Measurements from ENCODE around the gene POLE.

Gene POLE

DNA sequence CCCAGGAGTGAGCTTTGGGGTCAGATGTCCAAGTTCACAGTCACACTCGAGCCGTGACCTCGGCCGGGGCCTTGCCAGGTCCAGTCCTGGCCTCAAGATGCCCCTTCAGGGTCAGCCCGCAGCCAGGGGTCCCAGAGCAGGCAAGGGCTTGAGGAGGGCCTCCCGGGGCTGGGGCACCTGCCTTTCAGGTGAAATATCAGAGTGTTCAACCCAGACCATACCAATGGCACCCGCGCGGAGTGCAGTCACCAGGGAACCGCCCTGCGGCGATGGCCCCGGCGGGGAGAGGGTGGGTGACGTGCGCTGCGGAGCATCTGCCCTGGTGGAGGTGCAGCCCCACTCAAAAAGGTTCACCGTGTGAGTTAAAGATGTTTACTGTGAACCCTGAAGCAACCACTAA lies 93.6 kb downstream of the POLE start:
- no peak for DNase-seq

DNA sequence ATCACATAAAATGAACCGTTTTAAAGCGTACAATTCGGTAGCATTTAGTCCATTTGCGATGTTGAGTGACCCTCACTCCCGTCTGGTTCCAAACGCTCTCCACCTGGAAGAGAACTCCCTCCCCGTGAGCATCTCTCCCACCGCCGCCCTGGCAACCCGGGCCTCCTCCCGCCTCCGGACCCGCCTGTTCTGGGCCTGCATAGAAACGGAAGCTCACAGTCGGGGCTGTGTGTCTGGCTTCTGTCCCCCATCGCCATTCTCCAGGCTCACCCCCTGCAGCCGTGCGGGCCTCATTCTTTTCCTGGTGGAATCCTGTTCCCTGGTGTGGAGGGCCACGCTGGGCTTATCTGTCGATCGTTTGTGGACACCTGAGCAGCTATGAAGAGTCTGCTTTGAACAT lies 94.1 kb downstream of the POLE start:
- DNase-seq, result no peak

DNA sequence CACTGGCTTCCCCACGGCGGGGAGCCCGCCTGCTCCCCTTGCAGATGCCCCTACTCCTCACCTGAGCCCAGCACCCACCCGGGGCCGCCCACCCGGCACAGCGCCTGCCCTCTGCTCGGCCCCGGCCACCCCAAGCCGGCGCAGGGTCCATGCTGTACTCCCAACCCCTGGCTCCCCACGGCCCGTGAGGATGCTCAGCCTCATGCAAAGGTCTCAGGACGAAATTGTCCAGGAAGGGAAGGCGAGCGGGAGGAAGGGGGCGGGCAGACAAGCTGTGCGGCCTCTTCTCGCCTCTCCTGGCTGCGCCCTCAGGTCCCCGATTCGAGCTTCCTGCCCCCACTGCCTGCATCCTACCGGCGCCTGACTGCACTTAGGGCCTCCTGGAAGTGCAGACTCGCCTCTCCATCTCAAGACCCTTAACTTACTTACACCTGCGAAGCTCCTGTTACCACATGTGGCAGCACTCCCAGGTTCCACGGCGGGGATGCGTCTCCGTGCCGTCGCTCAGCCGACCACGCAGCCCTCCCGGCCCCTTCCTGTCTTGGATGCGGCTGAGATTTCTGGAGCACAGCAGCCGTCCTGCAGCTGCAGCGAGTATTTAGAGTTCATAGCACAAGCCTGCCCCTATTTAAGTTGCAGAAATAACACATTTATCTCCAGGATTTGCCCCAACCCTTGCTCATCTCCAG lies 94.7 kb downstream of the POLE start:
- DNase-seq, result no peak

DNA sequence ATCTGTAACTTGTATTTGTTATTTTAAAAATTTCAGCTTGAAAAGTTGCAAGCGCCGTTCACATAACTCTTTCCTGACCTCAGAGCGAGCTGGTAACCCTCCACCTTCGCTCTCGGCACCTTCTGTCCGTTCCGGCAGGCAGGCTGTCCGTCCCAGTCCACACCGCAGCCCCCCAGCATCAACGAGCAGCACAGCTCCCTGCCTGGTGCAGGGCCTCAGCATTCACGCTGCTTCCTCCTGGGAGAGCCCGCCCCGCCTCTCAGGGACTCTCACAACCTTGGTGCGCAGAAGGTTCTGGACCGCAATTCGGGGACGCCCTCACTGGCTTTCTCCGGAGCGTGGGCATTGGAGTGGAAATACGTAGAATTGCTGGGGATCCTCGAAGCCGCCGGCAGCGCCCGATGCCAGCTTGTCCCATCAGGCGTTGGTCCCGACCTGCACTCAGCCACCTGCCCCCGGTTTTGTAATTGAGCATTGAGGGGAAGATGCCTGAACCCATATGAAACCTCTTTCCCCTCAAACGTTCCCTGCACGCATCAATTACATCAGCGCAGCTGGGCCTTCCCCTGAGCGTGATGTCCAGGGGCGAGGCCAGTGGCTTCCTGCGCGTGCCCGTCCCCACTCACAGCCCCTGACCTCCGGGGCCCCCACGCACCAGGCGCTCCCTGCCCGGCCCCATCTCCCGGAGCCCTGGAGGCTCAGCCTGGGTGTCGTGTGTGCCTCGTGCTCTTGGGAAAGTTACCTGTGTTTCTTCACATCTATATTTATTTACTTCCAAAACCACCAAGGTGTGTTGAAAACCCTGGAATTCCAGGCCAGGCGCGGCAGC lies 95.8 kb downstream of the POLE start:
- no peak for DNase-seq

DNA sequence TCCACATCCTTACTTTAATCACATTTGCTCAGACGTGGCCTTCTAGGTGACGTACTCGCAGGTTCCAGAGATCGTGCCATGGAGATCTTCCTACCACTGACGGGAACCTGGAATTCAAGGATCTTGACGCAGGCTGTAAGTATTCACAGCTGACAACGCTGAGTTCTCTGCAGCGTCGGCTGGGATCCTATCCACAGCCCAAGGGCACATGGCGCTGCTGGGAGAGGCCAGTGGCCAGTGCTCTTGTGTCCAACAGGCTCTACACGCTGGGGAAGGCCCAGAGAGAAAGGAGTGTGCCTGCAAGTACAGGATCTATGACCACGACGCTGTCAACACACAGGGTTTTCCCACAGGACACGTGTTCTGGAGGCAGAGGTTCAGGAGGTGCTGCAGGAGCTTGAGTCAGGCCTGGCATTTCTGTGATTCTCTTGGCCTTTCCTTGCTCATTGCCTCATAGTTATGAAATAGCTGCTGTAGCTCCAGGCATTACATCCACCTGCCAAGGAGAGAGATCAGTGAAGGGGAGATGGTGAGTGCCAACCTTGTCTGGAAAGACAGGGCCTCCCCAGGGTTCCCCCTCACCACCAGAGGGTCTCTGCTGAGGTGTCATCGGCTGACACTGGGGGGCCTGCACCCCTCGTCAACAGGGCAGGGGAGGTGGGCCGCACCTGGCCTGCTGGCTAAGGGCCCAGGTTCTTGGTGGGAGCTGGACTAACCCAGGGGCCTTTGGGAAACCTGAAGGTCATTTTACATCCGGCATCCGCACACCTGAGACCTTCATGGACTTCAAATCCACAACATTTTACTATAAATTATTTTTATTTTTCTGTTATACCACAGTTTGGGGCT lies 98.1 kb downstream of the POLE start:
- no peak for DNase-seq

DNA sequence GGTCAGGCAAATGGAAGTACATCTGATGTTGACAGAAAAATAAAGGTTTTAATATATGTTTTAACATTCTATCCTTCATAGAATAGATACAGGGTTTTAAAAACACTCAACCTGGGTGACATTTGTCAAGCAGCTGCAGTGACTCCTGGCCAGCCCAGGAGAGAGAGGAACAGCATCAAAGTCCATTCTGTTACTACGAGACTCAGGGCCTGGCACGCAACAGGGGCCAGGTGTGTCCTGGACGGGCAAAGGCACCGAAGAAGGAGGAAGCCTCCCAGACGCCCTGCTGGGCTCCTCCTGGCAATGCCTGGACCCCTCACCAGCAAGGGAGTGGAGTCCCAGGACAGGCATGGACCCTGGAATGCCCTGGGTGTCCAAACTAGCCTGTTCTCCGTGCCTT lies 98.8 kb downstream of the POLE start:
- no peak for DNase-seq

DNA sequence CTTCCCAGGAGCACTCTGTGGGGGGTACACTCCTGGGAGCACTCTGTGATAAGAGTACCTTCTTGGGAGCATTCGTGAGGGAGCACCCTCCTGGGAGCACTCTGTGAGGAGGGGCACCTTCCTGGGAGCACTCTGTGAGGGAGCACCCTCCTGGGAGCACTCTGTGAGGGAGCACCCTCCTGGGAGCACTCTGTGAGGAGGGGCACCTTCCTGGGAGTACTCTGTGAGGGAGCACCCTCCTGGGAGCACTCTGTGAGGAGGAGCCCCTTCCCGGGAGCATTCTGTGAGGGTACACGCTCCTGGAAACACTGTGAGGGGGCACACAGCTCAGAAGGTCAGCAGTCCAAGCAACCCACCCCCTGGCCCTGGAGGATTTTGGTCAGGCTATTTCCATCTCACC lies 99.4 kb downstream of the POLE start:
- DNase-seq, result no peak

DNA sequence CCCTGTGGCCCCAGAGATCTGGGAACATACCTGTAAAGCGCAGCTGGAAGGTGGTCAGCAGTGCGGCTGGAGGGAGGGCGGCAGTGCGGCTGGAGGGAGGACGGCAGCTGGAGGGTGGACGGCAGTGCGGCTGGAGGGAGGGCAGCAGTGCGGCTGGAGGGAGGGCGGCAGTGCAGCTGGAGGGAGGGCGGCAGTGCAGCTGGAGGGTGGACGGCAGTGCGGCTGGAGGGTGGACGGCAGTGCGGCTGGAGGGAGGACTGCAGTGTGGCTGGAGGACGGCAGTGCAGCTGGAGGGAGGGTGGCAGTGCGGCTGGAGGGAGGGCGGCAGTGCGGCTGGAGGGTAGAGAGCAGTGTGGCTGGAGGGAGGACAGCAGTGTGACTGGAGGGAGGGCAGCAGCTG lies 100.2 kb downstream of the POLE start:
- no peak for DNase-seq

DNA sequence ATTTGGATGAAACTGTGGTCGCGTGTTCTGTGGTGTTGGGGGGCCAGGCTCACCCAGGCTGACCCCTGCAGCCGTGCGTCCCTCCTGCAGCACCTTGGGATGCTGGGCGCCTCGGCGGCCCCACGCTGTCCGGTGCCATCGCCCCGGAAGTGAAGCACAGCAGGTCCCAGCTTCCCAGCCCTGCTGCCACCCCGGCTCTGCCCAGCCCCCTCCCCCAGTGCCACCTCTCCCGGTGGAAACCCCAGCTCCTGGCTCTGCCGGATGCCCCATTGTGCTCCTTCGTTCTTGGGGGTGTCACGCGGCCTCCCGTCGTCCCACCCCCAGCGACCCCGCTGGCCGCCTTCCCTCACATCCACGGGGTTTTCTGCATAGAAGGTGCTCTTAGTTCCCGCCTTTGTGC lies 102.0 kb downstream of the POLE start:
- DNase-seq, result no peak

DNA sequence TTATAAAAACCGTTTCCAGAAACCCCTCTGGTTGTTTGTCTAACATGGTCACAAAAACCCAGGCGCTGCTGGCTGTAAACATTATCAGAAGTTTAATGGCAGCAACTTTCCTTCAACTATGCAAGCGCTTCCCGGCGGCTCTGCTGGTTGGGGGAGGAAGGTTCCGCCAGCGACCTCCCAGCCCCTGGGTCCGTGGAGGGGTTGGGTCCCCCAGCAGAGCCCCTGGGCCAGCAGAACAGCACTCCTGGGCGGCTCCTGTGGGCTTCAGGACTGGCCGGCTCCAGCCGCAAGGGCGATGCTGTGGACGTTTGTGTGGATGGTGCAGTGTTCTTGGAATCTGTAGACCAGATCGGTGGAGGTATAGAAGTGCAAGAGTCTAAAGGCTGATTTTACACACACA lies 102.7 kb downstream of the POLE start:
- DNase-seq, result no peak

DNA sequence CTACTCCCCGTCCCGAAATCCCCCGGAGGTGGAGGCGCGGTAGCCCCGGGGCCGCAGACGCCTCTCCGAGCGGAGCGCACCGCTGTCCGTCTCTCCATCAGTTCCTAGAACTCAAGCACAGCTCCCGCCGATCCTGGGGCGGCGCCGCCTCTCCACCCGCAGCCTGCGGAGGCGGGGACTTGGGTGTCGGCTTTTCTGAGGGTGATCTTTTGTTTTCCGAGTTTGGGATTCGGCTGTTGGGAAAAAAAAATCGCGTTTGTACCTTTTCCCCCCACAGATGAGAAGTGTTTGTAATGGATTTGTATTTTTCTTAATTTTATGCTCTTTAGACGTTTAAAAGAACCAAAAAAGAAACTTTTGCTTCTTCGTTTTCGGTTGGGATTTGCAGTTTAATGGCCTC lies 103.4 kb downstream of the POLE start:
- no peak for DNase-seq

DNA sequence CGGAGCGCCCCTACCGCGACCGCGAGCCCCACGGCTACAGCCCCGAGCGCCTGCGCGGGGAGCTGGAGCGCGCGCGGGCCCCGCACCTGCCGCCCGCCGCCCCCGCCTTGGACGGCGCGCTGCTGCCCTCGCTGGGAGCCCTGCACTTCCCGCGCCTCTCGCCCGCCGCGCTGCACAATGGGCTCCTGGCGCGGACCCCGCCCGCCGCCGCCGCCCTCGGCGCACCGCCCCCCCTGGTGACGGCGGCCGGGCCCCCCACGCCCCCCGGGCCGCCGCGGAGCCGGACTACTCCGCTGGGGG lies 103.8 kb downstream of the POLE start:
- DNase-seq, result no peak

DNA sequence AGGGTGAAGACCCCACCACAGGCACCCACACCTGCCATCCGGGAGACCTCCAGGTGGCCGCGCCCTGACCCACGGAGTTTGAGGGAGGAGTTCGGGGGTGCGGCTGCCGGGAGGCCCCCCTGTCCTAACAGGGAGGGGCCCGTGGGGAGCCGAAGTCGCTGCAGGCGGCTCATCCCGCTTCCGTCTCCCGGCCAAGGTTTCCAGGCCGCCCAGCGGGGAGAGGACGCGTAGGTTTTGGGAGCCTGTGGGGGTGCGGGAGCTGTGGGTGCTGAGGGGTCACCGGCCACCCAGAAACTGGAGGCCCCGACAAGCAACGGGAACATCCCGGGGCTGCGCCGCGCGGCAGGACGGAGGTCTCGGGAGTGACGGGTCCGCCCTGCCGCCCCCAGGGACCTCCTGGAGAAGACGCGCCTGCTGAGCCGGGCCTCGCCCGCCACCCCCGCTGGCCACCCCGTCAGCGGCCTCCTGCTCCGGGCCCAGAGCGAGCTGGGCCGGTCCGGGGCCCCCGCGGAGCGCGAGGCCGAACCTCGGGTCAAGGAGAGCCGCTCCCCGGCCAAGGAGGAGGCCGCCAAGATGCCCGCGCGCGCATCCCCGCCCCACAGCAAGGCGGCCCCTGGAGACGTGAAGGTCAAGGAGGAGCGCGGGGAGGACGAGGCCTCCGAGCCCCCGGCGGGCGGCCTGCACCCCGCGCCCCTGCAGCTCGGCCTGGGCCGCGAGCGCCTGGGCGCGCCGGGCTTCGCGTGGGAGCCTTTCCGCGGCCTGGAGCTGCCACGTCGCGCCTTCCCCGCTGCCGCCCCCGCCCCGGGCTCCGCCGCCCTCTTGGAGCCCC lies 104.3 kb downstream of the POLE start:
- DNase-seq, result no peak

DNA sequence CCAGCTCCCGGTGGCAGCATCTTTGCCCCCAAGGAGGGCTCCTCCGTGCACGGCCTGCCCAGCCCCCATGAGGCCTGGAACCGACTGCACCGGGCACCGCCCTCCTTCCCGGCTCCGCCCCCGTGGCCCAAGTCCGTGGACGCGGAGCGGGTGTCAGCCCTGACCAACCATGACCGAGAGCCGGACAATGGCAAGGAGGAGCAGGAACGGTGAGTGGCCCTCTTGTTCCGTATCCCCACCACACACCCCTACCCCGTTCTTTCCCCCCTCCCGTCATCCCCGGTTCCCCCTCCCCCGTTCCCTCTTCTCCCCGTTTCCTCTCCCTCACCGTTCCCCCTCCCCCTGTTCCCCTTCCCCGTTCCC lies 105.1 kb downstream of the POLE start:
- DNase-seq, result no peak

DNA sequence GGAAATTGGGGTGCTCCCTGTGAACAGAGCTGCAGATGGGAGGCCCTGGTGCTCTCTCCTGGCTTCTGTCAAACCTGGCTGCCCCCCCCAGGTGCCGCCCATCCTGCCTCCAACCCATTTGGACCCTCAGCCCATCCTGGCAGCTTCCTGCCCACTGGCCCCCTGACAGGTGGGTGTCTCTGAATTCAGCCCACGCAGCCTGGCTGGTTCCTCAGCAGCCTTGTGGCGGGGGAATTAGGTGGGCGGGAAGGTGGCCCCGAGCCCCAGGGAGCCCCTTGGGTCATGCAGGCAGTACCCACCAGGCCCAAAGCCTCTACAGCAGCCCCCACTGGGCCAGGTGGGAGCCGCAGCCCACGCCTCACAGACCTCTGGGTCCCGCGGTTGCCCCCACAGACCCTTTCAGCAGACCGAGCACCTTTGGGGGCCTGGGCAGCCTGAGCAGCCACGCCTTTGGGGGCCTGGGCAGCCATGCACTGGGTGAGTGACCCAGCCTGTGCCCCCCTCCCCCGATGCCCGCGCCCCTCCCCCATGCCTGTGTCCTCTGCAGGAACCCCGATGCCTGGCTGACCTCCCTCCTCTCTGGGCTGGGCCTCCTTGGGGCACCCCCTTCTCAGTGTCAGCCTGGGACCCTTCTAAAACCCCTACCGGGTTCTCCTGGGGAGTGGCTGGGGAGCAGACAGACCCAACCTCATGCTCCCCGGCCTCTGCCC lies 105.6 kb downstream of the POLE start:
- no peak for DNase-seq

DNA sequence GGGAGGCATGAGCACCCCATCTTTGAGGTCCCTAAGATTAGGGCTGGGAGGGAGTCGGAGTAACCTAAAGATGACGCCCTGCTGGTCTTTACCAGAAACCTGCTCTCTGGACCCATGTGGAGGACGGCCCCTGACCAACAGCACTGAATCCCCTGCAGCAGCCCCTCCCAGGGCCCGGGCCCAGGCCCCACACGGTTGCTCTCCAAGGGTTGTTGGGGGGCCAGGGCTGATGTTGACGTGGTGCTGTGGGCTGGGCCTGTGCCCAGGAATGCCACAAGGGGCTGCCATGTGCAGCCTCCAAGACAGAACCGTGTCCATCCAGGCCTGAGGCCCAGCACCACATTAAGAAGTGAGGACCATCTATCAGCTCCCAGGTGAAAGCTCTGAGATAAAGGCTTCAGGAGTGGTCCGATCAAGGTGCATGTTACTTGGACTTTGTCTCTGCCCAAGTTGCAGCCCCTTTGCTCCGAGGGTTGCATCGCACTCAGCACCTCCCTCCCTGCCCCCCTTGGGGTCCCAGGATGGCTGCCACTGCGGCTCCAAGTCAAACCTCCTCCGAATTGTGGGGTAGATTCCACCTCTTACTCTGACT lies 106.3 kb downstream of the POLE start:
- DNase-seq, result no peak

DNA sequence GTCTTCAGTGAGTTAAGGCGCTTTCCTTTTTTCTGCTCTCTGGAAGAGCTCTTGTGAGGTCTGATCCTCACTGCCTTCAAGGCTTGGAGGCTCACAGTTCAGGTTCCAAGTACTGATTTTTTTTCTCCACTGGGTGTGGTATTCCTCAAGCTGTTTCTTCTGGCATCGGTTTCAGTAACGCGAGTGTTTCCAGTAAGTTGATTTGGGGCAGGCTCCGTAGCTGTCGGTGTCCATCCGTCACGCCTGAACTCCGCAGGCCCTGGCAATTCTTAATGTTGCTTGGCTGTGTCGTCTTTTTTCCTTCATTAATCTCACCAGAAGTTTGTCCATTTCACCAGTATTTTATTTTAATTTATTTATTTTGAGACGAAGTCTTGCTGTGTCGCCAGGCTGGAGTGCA lies 107.4 kb downstream of the POLE start:
- no peak for DNase-seq

DNA sequence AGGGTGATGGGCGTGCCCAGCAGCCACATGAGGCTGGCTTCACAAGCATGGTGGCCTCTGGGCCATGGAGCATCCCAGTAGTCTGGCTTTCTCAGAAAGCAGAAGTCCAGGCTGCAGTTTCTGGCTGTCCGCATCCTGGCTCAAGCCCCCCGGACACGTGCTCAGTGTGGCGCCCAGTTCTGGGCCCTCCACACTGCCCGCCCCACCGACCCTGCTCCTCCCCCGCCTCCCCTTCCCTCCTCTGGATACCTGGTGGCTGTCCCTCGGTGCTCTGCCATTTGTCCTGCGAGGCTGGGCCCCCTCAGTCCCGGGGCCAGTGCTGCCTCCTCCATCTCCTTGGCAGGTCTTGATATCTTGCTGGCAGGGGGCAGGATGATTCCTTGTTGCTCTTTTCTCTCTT lies 108.3 kb downstream of the POLE start:
- DNase-seq, result no peak

DNA sequence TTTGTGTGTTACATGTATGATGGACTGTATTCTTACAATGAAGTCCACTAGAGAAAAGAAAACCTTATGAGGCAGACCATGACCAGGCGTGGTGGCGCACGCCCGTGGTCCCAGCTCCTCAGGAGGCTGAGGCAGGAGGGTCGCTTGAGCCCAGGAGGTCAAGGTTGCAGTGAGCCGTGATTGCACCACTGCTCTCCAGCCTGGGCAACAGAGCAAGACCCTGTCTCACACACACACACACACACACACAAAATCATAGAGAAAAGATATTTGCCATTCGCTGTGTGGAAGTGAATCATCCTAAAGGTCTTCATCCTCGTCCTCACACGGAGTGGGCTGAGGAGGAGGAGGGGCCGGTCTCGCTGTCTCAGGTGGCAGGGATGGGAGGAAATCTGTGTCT lies 109.0 kb downstream of the POLE start:
- DNase-seq, result no peak

DNA sequence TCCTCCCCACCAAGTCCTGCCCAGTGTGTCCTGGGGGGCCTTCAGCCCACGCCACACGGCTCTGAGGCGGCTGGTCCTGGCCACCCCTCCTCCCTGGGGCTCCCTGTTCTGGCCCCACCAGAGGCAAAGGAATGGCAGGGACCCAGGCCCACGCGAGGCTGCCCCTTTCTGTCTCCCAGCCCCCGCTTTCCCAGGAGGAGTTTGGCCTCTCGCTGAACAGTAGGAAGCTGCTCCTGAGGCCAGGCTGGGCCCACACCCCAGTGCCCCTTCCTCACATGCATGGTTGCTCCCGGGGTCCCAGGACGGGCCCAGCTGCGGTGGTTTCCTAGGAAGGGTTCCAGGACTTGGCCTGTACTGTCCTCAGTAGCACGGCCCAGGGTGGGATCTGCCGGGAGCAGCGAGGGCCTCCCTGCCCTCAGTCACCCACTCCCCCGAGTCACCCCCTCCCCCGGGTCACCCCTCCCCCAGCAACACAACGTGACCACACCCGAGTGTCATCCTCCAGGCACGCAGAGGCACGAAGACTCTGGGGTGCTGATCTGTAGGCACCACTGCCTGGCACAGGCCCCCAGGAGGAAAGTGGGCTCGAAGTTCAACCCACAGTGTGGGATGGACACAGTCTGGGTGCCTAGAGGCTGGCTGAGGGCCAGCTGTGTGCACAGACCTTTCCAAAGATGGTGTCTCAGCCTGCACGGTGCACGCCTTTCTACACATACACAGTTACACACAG lies 109.8 kb downstream of the POLE start:
- no peak for DNase-seq

DNA sequence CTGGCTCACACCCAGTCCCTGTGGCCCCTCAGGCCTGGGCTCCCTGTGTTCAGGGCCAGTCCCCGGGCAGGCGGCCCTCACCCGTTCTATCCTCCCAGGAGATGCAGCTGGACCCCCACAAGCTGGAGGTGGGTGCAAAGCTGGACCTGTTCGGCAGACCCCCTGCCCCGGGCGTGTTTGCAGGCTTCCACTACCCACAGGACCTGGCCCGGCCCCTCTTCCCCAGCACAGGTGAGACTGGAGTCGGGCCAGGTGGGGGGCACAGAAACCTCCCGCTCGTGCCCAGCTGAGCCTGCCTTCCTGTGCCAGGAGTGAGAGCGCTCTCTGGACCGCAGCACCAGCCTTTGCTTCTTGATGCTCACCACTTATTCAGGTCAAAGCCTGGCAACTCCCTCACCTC lies 110.4 kb downstream of the POLE start:
- DNase-seq, result no peak
